Natural killer cell (primary cell): Measurements from ENCODE around the gene NOXA1. TPM values are rescaled to one million over a fixed set of nuclear protein-coding genes. Genes with fewer than 3 reads are reported as not detected.

Source experiments
- ATAC-seq, 3 donors: fragments of 150-1000 bp in 2 of 3; fragments of 200-7000 bp in 1 of 3; cut with Tn5 transposase; 1 replicate in 1 of 3; 2 replicates in 2 of 3; pipeline ENCODE4 v1.10.0; 2021; ENCODE audit warnings: mild to moderate bottlenecking in 2 of 3, moderate library complexity in 2 of 3
- DNase-seq, 2 donors: peaks; one replicate each; pipeline versions ENCODE4 v3.0.0 to v3.0.0-alpha.2; 2013 to 2021; ENCODE audit warnings: mixed read lengths in 1 of 2
- H3K27ac ChIP-seq: one replicate; pipeline ENCODE4 v1.5.1; 2013; ENCODE audit warnings: mild to moderate bottlenecking, low read length
- H3K27me3 ChIP-seq: one replicate; pipeline ENCODE4 v1.6.1; 2013; ENCODE audit warnings: low read length; ENCODE audit not compliant: control insufficient read depth, insufficient read depth
- H3K36me3 ChIP-seq: one replicate; pipeline ENCODE4 v1.6.1; 2013; ENCODE audit warnings: low read length; ENCODE audit not compliant: control insufficient read depth, insufficient read depth
- H3K4me1 ChIP-seq: one replicate; pipeline ENCODE4 v1.6.1; 2013; ENCODE audit warnings: low read length; ENCODE audit not compliant: control insufficient read depth, insufficient read depth
- H3K4me3 ChIP-seq: one replicate; pipeline ENCODE4 v1.5.1; 2013; ENCODE audit warnings: low read length
- H3K9me3 ChIP-seq: one replicate; pipeline ENCODE4 v1.6.1; 2013; ENCODE audit warnings: low read length; ENCODE audit not compliant: control insufficient read depth, insufficient read depth
- H3K27ac Mint-ChIP-seq, 2 donors: one replicate each; pipeline ENCODE4 v1.8.0; 2022; ENCODE audit warnings: mild to moderate bottlenecking in 2 of 2, mixed read lengths in 2 of 2, moderate library complexity in 1 of 2
- H3K27me3 Mint-ChIP-seq, 2 donors: one replicate each; pipeline ENCODE4 v1.8.0; 2022; ENCODE audit warnings: low read depth in 2 of 2, mixed read lengths in 2 of 2
- H3K36me3 Mint-ChIP-seq: one replicate; pipeline ENCODE4 v1.8.0; 2022; ENCODE audit warnings: mixed read lengths
- H3K4me1 Mint-ChIP-seq, 2 donors: one replicate each; pipeline ENCODE4 v1.8.0; 2022; ENCODE audit warnings: mixed read lengths in 2 of 2
- H3K4me3 Mint-ChIP-seq: one replicate; pipeline ENCODE4 v1.8.0; 2022; ENCODE audit warnings: mild to moderate bottlenecking, moderate library complexity, mixed read lengths
- H3K9me3 Mint-ChIP-seq, 2 donors: one replicate each; pipeline ENCODE4 v1.8.0; 2022; ENCODE audit warnings: mixed read lengths in 2 of 2
- CTCF ChIP-seq: fragments of 200-600 bp; IDR thresholded peaks from one replicate; pipeline ENCODE4 v1.8.0; 2022; ENCODE audit warnings: antibody characterized with exemption
- WGBS: methylation state at CpG from one replicate; pipeline ENCODE4 v1.1.7; 2013; ENCODE audit warnings: missing lambda C conversion rate; ENCODE audit not compliant: insufficient coverage; 5-methylcytosine and 5-hydroxymethylcytosine counted together
- intact Hi-C: fragments of 100-400 bp; cut with micrococcal nuclease; formaldehyde crosslinking; loops from one replicate; pipeline ENCODE4 v1.14.2; 2022
- total RNA-seq, 4 donors: library from RNA; stranded (reverse); fragments of 120-200 nt in 1 of 4; gene quantifications; one replicate each; pipeline versions ENCODE4 v1.2.3 to v1.2.4, GENCODE V29; 2013 to 2022

Gene NOXA1
- total RNA-seq, 3 donors from 2014 or later (not counting 1 experiment from before 2014, with no cell fraction given), result 4.7 to 10.0 (median 7.7) TPM

GRCh38 chr9:137402746-137403145, 20.4 kb upstream of the NOXA1 start:
- H3K9me3 ChIP-seq, result no peaks in the 10 kb centered on the region
- peak overlapping the region in 1 of 2 donors; percentile 12 for H3K27ac Mint-ChIP-seq
- H3K36me3 Mint-ChIP-seq, result no peaks in the 10 kb centered on the region
- TF ChIP-seq CTCF, result no peak
- H3K4me3 ChIP-seq, result no peak overlapping the region
- H3K27me3 ChIP-seq, result peaks cover 3% of the 10 kb centered on the region
- H3K27me3 Mint-ChIP-seq, result peaks cover 0 to 2% of the 10 kb centered on the region in 2 donors
- no peaks in the 10 kb centered on the region for H3K36me3 ChIP-seq
- 93% methylated on average over 11 of the region's 11 CpGs for WGBS
- no peak for ATAC-seq
- H3K4me3 Mint-ChIP-seq, result no peak overlapping the region
- H3K27ac ChIP-seq, result no peak overlapping the region
- intact Hi-C loops, result no loop called here
- H3K4me1 ChIP-seq, result peaks cover 18% of the 10 kb centered on the region
- no peaks in the 10 kb centered on the region for H3K9me3 Mint-ChIP-seq
- H3K4me1 Mint-ChIP-seq, result peaks cover 9 to 11% of the 10 kb centered on the region in 2 donors
- no peak for DNase-seq

GRCh38 chr9:137403269-137403668, 19.9 kb upstream of the NOXA1 start:
- intact Hi-C loops, result no loop called here
- no peak for TF ChIP-seq CTCF
- ATAC-seq (no peak), DNase-seq (no peak)
- Mint-ChIP-seq H3K9me3 (no peaks in the 10 kb centered on the region), H3K4me3 (no peak overlapping the region), H3K27me3 (peaks cover 0 to 2% of the 10 kb centered on the region in 2 donors), H3K4me1 (peaks cover 9 to 11% of the 10 kb centered on the region in 2 donors), H3K36me3 (no peaks in the 10 kb centered on the region), H3K27ac (no peak overlapping the region)
- H3K27me3 ChIP-seq, result peaks cover 3% of the 10 kb centered on the region
- H3K4me3 ChIP-seq, result no peak overlapping the region
- H3K36me3 ChIP-seq, result no peaks in the 10 kb centered on the region
- H3K9me3 ChIP-seq, result no peaks in the 10 kb centered on the region
- WGBS, result 96% methylated on average over 15 of the region's 15 CpGs
- peaks cover 18% of the 10 kb centered on the region for H3K4me1 ChIP-seq
- H3K27ac ChIP-seq, result no peak overlapping the region

- 90% methylated on average over 24 of the region's 24 CpGs for WGBS
- no peak for ATAC-seq
Observed at GRCh38 chr9:137404961-137405567, 18.1 kb upstream of the NOXA1 start.

More at GRCh38 chr9:137404961-137405567, 18.1 kb upstream of the NOXA1 start:
- Mint-ChIP-seq H3K27ac (no peak overlapping the region), H3K4me1 (peaks cover 6 to 9% of the 10 kb centered on the region in 2 donors), H3K36me3 (no peaks in the 10 kb centered on the region), H3K9me3 (no peaks in the 10 kb centered on the region), H3K27me3 (peaks cover 0 to 2% of the 10 kb centered on the region in 2 donors), H3K4me3 (no peak overlapping the region)
- peaks cover 21% of the 10 kb centered on the region for H3K4me1 ChIP-seq
- no peak for TF ChIP-seq CTCF
- H3K4me3 ChIP-seq, result no peak overlapping the region
- H3K27me3 ChIP-seq, result peaks cover 3% of the 10 kb centered on the region
- intact Hi-C loops, result no loop called here
- no peaks in the 10 kb centered on the region for H3K36me3 ChIP-seq
- no peak overlapping the region for H3K27ac ChIP-seq
- DNase-seq, result no peak
- H3K9me3 ChIP-seq, result no peaks in the 10 kb centered on the region
